ENCODE measurements around the gene FOS. TPM values are rescaled to one million over a fixed set of nuclear protein-coding genes. Genes with fewer than 3 reads are reported as not detected.
A peak's percentile ranks its signal among the peaks of the same experiment; 100 is the strongest.

Gene FOS
- total and polyA plus RNA-seq, 9 donors: 142 to 1,403 (median 670) TPM

GRCh38 chr14:75322746-75323145, 44.1 kb downstream of the FOS start:
- no peaks in the 10 kb centered on the region for H3K27me3 ChIP-seq (ENCODE audit: control insufficient read depth, insufficient read depth, low read length)
- H3K4me1 ChIP-seq (ENCODE audit: control insufficient read depth, insufficient read depth, low read length): peaks cover 18% of the 10 kb centered on the region
- H3K4me3 ChIP-seq (ENCODE audit: low read length): no peak overlapping the region
- 60% methylated on average over 1 of the region's 1 CpG for WGBS (ENCODE audit: insufficient coverage)
- no peaks in the 10 kb centered on the region for H3K9me3 ChIP-seq (replicated peaks; ENCODE audit: control insufficient read depth, low read depth, low read length)
- H3K27ac ChIP-seq (ENCODE audit: low read length): no peak overlapping the region
- DNase-seq: no peak
- no peaks in the 10 kb centered on the region for H3K36me3 ChIP-seq (ENCODE audit: control insufficient read depth, insufficient read depth, low read length)

DNA sequence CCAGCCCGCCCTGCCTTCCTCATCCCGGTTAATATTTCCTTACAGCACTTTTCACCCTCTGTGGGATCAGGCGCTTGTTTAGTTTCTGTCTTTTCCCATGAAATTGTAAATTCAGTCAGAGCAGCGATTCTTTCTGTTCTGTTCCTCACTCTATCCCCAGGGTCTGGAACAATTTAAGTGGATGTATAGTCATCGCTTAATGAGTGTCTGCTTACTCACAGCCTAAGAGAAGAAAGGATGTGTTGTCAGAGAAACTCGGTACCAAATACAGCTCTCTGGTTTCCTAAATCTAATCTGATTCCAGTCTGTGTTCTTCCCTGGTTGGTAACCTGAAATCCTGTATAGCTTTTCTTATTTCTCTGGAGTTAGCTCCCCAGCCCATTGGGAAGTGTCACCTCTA, 44.9 kb downstream of the FOS start:
- no peak overlapping the region for H3K27ac ChIP-seq (ENCODE audit: low read length)
- H3K36me3 ChIP-seq (ENCODE audit: control insufficient read depth, insufficient read depth, low read length): no peaks in the 10 kb centered on the region
- no peaks in the 10 kb centered on the region for H3K27me3 ChIP-seq (ENCODE audit: control insufficient read depth, insufficient read depth, low read length)
- peaks cover 26% of the 10 kb centered on the region for H3K4me1 ChIP-seq (ENCODE audit: control insufficient read depth, insufficient read depth, low read length)
- H3K4me3 ChIP-seq (ENCODE audit: low read length): no peak overlapping the region
- H3K9me3 ChIP-seq (replicated peaks; ENCODE audit: control insufficient read depth, low read depth, low read length): no peaks in the 10 kb centered on the region
- 50% methylated on average over 2 of the region's 6 CpGs for WGBS (ENCODE audit: insufficient coverage)
- DNase-seq: no peak

DNA sequence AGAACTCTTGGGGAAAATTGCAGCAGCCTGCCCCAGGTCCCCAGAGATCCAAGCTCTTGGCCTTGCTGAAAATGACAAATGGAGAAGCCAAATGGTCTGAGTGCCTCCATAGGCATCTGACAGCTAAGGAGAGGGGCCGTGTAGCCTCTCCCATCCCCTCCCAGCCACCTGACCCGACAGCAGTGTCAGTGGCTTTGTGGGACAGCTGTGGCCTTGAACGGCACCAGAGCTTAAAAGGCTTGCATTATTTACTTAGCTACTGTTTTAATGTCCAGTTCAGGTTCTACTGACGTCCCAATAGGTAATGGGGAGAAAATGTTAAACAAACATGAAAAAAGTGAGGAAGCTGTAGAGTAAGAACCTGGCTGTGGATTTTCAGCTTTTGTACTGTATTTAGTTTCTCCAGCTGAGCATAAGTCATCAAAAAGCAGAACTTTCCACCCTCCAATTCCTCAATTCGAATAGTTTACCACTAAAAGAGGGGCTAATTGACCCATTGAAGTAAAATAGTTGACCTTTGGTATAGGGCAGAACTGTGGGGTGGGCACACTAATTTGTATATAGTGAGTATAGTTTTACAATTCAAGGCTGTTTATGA, 50.0 kb downstream of the FOS start:
- Histone ChIP-seq H3K4me3 (ENCODE audit: low read length) (no peak overlapping the region), H3K9me3 (replicated peaks; ENCODE audit: control insufficient read depth, low read depth, low read length) (no peaks in the 10 kb centered on the region), H3K36me3 (ENCODE audit: control insufficient read depth, insufficient read depth, low read length) (no peaks in the 10 kb centered on the region), H3K27ac (ENCODE audit: low read length) (peak overlapping the region; percentile 80), H3K27me3 (ENCODE audit: control insufficient read depth, insufficient read depth, low read length) (no peaks in the 10 kb centered on the region), H3K4me1 (ENCODE audit: control insufficient read depth, insufficient read depth, low read length) (peaks cover 25% of the 10 kb centered on the region)
- 17% methylated on average over 1 of the region's 5 CpGs for WGBS (ENCODE audit: insufficient coverage)
- peak; percentile 70 for DNase-seq

DNA sequence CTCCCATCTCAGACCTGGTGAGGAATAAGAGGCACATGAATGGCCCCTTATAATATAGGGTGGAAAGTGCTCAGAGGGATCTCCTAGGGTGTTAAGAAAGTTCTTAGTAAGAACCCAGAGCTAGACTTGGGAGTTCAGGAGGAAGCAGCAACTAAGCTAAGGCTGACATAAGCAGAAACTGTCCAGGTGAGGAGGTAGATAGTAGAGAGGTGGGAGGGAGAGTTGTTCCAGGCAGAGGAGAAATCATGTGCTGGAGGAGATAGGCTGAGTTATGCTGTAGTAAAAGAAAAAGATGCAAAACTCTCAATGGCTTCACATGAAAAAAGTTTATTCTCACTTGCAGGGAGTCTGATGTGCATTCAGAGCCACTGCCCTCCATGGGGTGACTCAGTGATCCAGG, 50.7 kb downstream of the FOS start:
- Histone ChIP-seq H3K27me3 (ENCODE audit: control insufficient read depth, insufficient read depth, low read length) (no peaks in the 10 kb centered on the region), H3K36me3 (ENCODE audit: control insufficient read depth, insufficient read depth, low read length) (no peaks in the 10 kb centered on the region), H3K4me1 (ENCODE audit: control insufficient read depth, insufficient read depth, low read length) (peaks cover 32% of the 10 kb centered on the region), H3K4me3 (ENCODE audit: low read length) (no peak overlapping the region), H3K9me3 (replicated peaks; ENCODE audit: control insufficient read depth, low read depth, low read length) (no peaks in the 10 kb centered on the region), H3K27ac (ENCODE audit: low read length) (no peak overlapping the region)
- no peak for DNase-seq

DNA sequence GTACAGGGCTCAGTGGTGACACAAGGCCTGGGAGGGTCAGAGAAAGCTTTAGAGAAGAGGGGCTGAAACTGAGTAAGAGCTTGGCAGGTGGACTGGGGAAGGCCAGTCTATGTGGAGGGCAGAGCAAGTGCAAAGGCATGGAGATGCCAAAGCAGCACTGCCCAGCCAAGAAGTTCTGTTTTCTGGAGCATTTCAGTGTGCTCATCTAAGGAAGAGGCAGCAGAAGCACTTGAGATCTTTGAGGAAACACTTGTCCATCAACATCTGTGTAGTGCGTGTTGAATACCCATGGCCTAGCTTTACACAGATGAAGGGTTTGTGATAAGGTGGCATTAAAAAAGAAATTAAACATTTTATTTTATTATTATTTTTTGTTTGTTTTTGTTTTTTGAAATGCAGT, 52.8 kb downstream of the FOS start:
- WGBS (ENCODE audit: insufficient coverage): no CpG with 5 or more reads among the region's 1 CpG
- H3K27me3 ChIP-seq (ENCODE audit: control insufficient read depth, insufficient read depth, low read length): no peaks in the 10 kb centered on the region
- peaks cover 48% of the 10 kb centered on the region for H3K4me1 ChIP-seq (ENCODE audit: control insufficient read depth, insufficient read depth, low read length)
- H3K9me3 ChIP-seq (replicated peaks; ENCODE audit: control insufficient read depth, low read depth, low read length): no peaks in the 10 kb centered on the region
- H3K36me3 ChIP-seq (ENCODE audit: control insufficient read depth, insufficient read depth, low read length): no peaks in the 10 kb centered on the region
- no peak overlapping the region for H3K27ac ChIP-seq (ENCODE audit: low read length)
- H3K4me3 ChIP-seq (ENCODE audit: low read length): no peak overlapping the region
- DNase-seq: no peak

Other genes starting within 250 kb of the FOS start
- 40.9 TPM for gene MLH3, start 227.4 kb upstream of the FOS start, total RNA-seq
- 10 to 100 TPM; 18.4 to 24.1 (median 19.9) TPM for gene MLH3, start 227.4 kb upstream of the FOS start, polyA plus RNA-seq (ENCODE audit: insufficient read depth in 1 of 8, insufficient read length in 8 of 8, low replicate concordance in 1 of 8)
- gene ACYP1, start 214.8 kb upstream of the FOS start, total RNA-seq: 13.2 TPM
- gene ACYP1, start 214.8 kb upstream of the FOS start, polyA plus RNA-seq (ENCODE audit: insufficient read depth in 1 of 8, insufficient read length in 8 of 8, low replicate concordance in 1 of 8): 10 to 100 TPM; 13.0 to 24.6 (median 15.7) TPM
- 0.53 TPM for gene ZC2HC1C, start 209.2 kb upstream of the FOS start, total RNA-seq
- 1 to 10 TPM in 6 of 8 donors, under 1 TPM in 2; 0.65 to 2.6 (median 1.5) TPM for gene ZC2HC1C, start 209.2 kb upstream of the FOS start, polyA plus RNA-seq (ENCODE audit: insufficient read depth in 1 of 8, insufficient read length in 8 of 8, low replicate concordance in 1 of 8)
- gene NEK9, start 151.8 kb upstream of the FOS start, total RNA-seq: 34.4 TPM
- gene NEK9, start 151.8 kb upstream of the FOS start, polyA plus RNA-seq (ENCODE audit: insufficient read depth in 1 of 8, insufficient read length in 8 of 8, low replicate concordance in 1 of 8): 10 to 100 TPM; 70.5 to 99.7 (median 83.9) TPM
- gene TMED10, start 102.2 kb upstream of the FOS start, total RNA-seq: 180 TPM
- 100 to 1,000 TPM; 100 to 146 (median 122) TPM for gene TMED10, start 102.2 kb upstream of the FOS start, polyA plus RNA-seq (ENCODE audit: insufficient read depth in 1 of 8, insufficient read length in 8 of 8, low replicate concordance in 1 of 8)
- 45.0 TPM for gene JDP2, start 149.2 kb downstream of the FOS start, total RNA-seq
- 10 to 100 TPM; 47.6 to 63.2 (median 57.9) TPM for gene JDP2, start 149.2 kb downstream of the FOS start, polyA plus RNA-seq (ENCODE audit: insufficient read depth in 1 of 8, insufficient read length in 8 of 8, low replicate concordance in 1 of 8)
- gene BATF, start 243.6 kb downstream of the FOS start, total RNA-seq: 0.44 TPM
- 1 to 10 TPM in 1 of 8 donors, under 1 TPM in 7; 0.34 to 1.2 (median 0.58) TPM for gene BATF, start 243.6 kb downstream of the FOS start, polyA plus RNA-seq (ENCODE audit: insufficient read depth in 1 of 8, insufficient read length in 8 of 8, low replicate concordance in 1 of 8)

Data from muscle of leg (tissue), 11 donors.